HG02588 (cell line): Measurements from ENCODE around the gene MTG1.

Experiments
- ATAC-seq: cut with Tn5 transposase; IDR thresholded peaks from one replicate; pipeline ENCODE4 v1.9.1; 2021; ENCODE audit warnings: mild to moderate bottlenecking, moderate library complexity; ENCODE audit not compliant: unreplicated experiment

Gene MTG1

DNA sequence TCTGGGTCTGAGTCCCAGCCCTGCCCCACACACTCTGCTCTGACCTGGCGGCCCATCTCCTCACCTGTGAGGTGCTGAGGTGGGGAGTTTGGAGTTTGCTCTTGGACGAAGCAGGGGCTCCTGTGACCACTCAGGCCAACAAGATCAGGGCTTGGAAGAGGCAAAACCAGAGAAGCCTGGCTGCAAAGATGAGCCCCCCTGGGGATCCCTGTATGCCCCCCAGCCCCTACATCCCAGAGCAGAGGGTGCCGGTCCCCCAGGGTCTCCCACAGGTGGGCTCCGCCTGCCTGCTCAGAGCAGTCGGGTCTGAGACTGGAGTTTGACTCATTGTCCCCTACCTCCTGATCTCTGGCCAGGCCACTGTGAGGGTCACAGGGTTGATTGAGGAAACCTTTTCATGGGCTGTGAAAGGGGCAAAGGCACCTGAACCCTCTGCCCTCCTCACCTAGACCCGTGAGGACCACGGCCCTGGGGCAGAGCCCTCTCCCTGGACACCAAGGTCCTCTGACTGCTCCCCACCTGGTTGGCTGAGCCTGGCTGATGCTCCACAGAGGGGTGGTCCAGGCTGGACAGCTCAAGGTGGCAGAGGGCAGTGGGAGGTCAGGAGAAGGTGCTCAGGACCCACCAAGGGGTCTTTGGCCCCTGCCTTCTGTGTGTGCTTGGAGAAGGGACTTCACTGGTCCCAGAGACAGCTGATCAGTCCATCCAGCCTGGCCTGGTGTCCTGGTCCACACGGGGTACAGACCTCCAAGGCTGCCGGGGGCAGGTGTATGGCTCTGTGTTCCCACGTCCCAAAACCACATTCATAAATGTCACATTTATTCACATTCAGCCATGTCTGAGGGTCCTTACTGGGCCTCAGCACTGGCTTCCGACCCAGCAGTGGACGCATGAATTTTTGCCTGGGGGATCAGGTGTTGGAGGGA lies 50.6 kb downstream of the MTG1 start:
- ATAC-seq: no peak

GRCh38 chr10:133445268-133445732 lies 51.3 kb downstream of the MTG1 start:
- ATAC-seq: no peak

DNA sequence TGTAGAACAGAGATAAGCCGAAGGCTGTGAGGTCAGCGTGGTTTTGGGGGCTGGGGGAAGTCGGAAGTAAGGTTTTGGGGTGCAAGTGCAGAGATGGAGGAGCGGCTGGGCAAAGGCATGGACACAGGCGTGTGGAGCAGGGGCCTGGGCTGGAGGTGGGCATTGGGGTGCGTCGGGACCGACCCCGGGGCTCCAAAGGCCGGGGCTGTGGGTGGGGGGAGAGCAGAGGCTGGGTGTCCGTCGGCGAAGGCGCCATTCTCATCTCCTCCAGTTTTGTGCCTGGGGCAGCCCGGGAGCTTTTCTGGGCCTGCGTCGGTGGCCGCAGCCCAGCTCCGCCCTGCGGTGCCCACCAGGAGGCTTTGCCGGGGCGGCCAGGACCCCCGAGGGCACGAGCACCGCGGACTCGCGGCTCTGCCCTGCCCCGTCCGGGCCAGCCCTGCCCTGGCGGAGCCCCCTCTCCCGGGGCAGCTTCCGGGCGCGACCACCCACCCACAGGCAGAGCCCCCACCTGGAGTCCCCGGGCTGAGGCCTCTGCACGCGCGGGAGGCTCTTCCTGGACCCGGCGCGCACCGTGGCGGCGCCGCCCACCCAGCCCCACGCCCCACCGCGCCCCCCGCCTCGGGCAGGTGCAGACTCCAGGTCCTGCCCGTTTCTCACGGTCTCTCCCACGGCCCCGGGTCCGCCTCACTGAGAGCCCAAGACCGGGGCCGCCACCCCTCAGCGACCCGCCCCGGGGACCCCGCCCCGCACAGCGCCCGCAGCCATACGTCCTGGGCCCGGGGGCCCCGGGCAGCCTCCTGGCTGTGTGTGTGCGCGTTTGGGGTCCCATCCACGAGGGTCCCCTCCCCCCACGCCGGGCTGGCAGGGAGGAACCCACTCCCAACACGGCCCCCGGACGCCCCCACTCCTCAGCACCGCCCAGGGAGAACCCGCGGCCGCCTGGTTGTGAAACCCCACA lies 52.1 kb downstream of the MTG1 start:
- no peak for ATAC-seq

GRCh38 chr10:133446979-133447378 lies 53.0 kb downstream of the MTG1 start:
- no peak for ATAC-seq

DNA sequence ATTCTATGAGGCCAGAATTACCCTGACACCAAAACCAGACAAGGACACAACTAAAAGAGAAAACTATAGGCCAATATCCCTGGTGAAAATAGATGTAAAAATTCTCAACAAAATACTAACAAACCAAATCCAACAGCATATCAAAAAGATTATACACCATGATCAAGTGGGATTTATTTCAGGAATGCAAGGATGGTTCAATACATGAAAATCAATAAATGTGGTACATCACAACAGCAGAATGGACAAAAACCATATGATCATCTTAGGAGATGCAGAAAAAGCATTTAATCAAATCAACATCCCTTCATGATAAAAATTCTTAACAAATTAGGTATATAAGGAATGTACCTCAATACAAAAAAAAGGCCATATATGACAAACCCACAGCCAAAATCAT lies 54.2 kb downstream of the MTG1 start:
- ATAC-seq: no peak

DNA sequence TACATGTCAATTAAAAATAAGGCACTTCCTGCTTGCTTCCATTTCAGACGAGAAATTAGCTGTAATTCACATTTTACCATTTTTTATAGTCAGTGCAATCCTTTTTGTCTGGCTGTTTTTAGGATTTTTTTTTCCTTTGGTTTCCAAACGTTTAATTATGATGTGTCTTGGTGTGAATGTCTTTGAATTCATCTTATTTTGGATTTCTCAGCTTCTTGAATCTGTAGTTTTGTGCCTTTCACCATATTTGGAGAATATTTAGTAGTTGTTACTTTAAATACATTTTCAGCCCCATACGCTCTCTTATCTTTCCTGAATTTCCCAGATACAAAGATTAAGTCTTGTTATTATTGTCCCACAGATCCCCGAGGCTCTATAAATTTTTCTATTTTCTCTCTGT lies 57.4 kb downstream of the MTG1 start:
- ATAC-seq: no peak

DNA sequence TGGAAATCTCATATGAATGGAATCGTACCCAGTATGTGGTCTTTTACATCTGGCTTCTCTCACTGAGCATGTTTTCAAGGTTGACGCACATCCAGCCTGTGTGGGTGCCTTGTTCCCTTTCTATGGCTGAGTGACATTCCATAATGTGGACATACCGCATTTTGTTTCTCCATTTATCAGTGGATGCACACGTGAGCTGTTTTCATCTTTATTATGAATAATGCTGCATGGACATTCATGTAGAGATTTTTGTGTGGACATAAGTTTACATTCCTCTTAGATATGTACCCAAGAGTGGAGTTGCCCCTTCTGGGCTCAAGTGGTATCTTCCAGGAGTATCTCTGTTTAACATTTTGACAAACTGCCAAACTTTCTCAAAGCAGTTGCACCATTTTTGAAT lies 58.5 kb downstream of the MTG1 start:
- ATAC-seq: no peak

DNA sequence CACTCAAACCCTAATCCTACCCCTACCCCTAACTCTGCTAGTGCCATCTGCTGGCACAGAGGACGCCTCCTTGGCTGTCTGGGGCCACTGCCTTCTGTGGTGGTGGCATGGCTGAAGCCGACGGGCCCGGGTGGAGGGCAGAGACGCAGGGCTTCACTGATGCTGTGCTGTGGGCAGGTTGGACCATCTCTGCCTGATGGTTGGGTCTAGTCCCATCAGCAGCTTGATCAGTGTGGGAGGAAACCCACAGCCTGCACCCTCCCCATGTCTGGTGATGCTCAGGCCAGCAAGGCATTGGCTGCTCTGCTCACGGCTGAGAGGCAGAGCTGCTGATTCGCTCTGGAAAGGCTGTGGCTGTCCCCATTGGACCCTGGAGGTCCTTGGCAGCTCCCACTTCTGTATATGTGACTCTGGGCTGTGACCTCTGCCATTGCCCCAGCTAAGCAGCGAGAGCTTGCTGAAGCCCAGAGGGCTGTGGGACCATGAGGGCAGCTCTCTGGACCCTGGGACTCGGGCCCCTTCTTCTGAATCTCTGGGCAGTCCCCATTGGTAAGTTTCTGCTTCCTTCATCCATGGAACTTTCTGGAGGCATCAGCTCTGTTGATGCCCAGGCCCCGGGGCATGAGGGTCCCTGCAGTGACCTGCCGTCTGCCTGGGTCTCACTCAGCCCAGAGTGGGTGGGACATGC lies 59.7 kb downstream of the MTG1 start, which contains the start of gene SCART1:
Gene SCART1, plus strand, starts transcription at position 430 of the 688 bp plus-strand sequence. Its CDS starts 53 bp downstream, at position 483.
- ATAC-seq: no peak

GRCh38 chr10:133454204-133454893 lies 60.4 kb downstream of the MTG1 start:
- no peak for ATAC-seq

GRCh38 chr10:133455196-133455595 lies 61.2 kb downstream of the MTG1 start:
- no peak for ATAC-seq

DNA sequence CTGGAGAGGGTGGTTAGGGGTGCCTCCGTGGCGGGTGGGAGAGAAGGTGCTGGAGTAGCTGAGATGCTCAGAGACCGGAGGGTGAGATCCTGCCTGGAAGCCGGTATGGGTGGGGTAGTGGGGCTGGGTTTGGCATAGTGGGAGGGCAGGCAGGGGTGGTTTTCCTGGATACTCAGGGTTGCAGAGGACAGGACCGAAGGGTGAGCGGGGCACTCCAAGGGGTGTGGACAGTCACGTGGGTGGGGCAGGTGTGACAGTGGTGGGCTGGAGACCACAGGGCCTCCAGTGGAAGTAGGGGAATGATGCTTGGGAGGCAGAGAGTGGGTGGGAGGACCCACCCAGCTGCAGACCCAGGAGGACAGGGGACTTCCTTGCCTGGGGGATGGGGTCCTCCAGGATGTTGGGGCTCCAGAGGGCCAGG lies 61.7 kb downstream of the MTG1 start:
- no peak for ATAC-seq

GRCh38 chr10:133456041-133456951 lies 62.3 kb downstream of the MTG1 start:
- ATAC-seq: no peak

- ATAC-seq: no peak
Observed at GRCh38 chr10:133457100-133457841, 63.3 kb downstream of the MTG1 start.

DNA sequence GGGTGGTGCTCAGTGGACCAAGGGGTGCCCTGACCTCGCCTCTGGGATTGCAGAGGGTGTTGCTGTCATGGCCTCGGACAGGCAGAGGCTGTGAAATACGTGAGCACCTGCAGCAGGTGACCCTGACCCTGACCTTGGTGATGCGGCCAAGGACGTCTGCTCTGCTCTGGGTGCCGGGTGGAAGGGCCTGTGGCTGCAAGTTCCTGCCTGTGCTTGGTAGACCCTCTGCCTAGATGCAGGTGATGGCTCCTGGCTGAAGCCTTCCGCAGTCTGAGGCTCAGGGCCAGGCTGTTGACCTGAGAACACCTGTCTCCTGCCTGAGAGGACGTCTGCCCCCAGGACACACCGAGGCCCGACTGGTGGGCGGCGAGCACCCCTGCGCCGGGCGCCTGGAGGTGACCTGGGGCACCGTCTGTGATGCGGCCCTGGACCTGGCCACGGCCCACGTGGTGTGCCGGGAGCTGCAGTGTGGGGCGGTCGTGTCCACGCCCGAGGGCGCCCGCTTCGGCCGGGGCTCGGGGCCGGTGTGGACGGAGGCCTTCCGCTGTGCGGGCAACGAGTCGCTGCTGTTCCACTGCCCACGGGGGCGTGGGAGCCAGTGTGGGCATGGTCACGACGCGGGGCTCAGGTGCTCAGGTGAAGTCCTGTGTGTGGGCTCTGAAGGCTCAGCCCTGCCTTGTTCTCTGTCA lies 64.2 kb downstream of the MTG1 start:
- ATAC-seq: no peak

- no peak for ATAC-seq
Observed at GRCh38 chr10:133458710-133459453, 64.9 kb downstream of the MTG1 start.

DNA sequence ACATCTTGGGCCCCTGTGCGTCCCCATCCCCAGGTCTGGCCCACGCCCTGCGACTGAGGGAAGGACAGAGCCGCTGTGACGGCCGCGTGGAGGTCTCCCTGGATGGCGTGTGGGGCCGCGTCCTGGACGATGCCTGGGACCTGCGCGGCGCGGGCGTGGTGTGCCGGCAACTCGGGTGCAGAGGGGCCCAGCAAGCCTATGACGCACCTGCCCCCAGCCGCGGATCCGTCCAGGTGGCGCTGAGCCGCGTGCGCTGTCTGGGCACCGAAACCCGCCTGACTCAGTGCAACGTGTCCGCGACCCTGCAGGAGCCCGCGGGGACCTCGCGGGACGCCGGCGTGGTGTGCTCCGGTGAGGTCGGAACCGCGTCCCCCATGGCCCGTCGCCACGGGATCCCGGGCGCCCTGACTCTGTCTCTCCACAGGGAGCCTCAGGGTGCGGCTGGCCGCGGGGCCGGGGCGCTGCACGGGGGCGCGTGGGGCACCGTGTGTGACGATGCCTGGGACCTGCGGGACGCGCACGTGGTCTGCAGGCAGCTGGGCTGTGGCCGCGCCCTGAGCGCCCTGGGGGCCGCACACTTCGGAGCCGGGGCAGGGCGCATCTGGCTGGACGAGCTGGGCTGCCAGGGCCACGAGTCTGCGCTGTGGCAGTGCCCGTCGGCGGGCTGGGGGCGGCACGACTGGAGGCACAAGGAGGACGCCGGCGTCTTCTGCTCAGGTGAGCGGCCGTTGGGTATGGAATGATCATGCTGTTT lies 65.7 kb downstream of the MTG1 start:
- ATAC-seq: no peak
